ENCODE results near the gene CENPM. TPM values are rescaled to one million over a fixed set of nuclear protein-coding genes. Genes with fewer than 3 reads are reported as not detected.

Gene CENPM
- total RNA-seq, 2 donors from 2014 or later: 34.7 to 115 TPM

- Mint-ChIP-seq H3K36me3 (no peaks in the 10 kb centered on the region), H3K4me3 (no peak overlapping the region), H3K27ac (no peak overlapping the region), H3K9me3 (no peaks in the 10 kb centered on the region), H3K4me1 (ENCODE audit: low read depth in 2 of 2) (peaks cover 5 to 29% of the 10 kb centered on the region in 2 donors), H3K27me3 (peaks cover 17 to 22% of the 10 kb centered on the region in 2 donors)
- ATAC-seq (peak; percentile 28 to 48), DNase-seq (ENCODE audit: low spot score) (peak; percentile 60)
Observed at GRCh38 chr22:41910050-41911000, 36.6 kb downstream of the CENPM start.

GRCh38 chr22:41909310-41910049 lies 37.5 kb downstream of the CENPM start:
- ATAC-seq (no peak), DNase-seq (ENCODE audit: low spot score) (peak; percentile 59)
- H3K9me3 Mint-ChIP-seq: no peaks in the 10 kb centered on the region
- H3K27ac Mint-ChIP-seq: no peak overlapping the region
- peak overlapping the region; percentile 27 for H3K4me3 Mint-ChIP-seq
- H3K4me1 Mint-ChIP-seq (ENCODE audit: low read depth in 2 of 2): peaks cover 5 to 29% of the 10 kb centered on the region in 2 donors
- H3K27me3 Mint-ChIP-seq: peaks cover 17 to 22% of the 10 kb centered on the region in 2 donors
- no peaks in the 10 kb centered on the region for H3K36me3 Mint-ChIP-seq

DNA sequence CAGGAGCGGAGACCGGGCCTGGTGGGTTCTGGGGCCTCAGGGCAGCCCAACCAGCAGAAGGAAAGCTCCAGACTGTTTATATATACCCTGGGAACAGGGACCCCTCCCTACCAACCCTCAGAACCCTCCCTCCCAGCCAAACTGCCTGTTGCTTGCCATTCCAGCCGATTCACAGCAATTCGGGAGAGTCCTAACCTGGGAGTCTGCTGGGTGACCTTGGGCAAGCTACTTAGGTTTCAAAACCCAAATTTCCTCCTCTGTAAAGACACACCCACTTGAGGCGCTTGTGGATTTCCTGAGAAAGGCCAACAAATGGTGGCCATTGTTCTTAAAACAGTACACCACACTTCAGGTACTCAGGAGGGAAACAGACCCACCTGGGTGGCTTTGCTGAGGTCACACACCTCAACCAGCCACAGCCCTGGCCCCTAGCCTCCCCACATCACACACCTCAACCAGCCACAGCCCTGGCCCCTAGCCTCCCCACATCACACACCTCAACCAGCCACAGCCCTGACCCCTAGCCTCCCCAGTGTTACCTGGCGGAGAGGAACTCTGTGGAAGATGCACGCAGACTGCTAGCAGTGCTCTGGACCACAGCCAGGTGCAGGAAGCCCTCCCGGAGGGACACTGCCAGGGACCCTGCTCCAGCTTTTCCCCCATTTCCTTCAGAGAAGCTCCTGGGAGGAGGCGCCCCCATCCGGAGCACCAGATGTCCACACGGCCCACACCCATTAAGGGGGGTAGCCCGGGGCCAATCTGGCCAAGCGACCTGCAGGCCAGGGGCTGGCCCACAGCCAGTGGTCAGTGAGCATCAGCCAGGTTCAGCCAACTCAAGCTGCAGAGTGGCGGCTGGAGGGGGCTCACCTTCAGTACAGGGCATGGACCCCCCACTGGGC lies 38.3 kb downstream of the CENPM start:
- no peaks in the 10 kb centered on the region for H3K9me3 Mint-ChIP-seq
- H3K27me3 Mint-ChIP-seq: peaks cover 17 to 22% of the 10 kb centered on the region in 2 donors
- no peak overlapping the region for H3K27ac Mint-ChIP-seq
- ATAC-seq: peak in 1 of 2 donors; percentile 43
- no peaks in the 10 kb centered on the region for H3K36me3 Mint-ChIP-seq
- peak overlapping the region; percentile 22 for H3K4me3 Mint-ChIP-seq
- peaks cover 5 to 29% of the 10 kb centered on the region in 2 donors for H3K4me1 Mint-ChIP-seq (ENCODE audit: low read depth in 2 of 2)
- peak; percentile 55 for DNase-seq (ENCODE audit: low spot score)

- DNase-seq (ENCODE audit: low spot score): peak; percentile 54
- Mint-ChIP-seq H3K27ac (no peak overlapping the region), H3K27me3 (peaks cover 10 to 15% of the 10 kb centered on the region in 2 donors), H3K9me3 (no peaks in the 10 kb centered on the region), H3K4me3 (no peak overlapping the region), H3K36me3 (no peaks in the 10 kb centered on the region), H3K4me1 (ENCODE audit: low read depth in 2 of 2) (peaks cover 5 to 28% of the 10 kb centered on the region in 2 donors)
- ATAC-seq: peak; percentile 17 to 39
Observed at GRCh38 chr22:41907436-41908401, 39.2 kb downstream of the CENPM start.

DNA sequence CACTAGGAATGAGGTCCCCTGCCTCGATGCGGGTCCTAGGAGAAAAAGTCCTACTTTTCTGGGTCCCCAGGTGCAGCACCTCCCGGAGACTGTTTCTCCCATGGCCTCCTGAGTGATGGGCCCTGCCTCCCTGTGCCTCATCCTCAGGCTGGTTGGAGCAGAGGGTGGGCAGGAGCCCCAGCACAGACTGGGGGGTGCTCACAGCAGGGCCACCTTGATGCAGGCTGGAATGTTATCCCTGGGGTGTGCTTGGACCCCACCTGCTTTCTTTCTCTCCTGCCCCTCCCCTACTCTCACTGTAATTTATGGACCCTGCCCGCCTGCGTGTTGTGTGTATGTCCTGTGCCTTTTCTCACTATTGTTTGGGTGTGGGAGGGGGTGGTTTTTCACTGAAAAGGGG lies 40.1 kb downstream of the CENPM start:
- H3K36me3 Mint-ChIP-seq: no peaks in the 10 kb centered on the region
- H3K27me3 Mint-ChIP-seq: peaks cover 5 to 7% of the 10 kb centered on the region in 2 donors
- no peak overlapping the region for H3K27ac Mint-ChIP-seq
- no peak overlapping the region for H3K4me3 Mint-ChIP-seq
- ATAC-seq (no peak), DNase-seq (ENCODE audit: low spot score) (no peak)
- peaks cover 5 to 23% of the 10 kb centered on the region in 2 donors for H3K4me1 Mint-ChIP-seq (ENCODE audit: low read depth in 2 of 2)
- H3K9me3 Mint-ChIP-seq: no peaks in the 10 kb centered on the region

- Mint-ChIP-seq H3K4me3 (no peak overlapping the region), H3K27ac (no peak overlapping the region), H3K4me1 (ENCODE audit: low read depth in 2 of 2) (peaks cover 5 to 18% of the 10 kb centered on the region in 2 donors), H3K27me3 (no peaks in the 10 kb centered on the region), H3K9me3 (no peaks in the 10 kb centered on the region), H3K36me3 (no peaks in the 10 kb centered on the region)
- DNase-seq (ENCODE audit: low spot score) (peak; percentile 50), ATAC-seq (no peak)
Observed at GRCh38 chr22:41905411-41906202, 41.3 kb downstream of the CENPM start.

DNA sequence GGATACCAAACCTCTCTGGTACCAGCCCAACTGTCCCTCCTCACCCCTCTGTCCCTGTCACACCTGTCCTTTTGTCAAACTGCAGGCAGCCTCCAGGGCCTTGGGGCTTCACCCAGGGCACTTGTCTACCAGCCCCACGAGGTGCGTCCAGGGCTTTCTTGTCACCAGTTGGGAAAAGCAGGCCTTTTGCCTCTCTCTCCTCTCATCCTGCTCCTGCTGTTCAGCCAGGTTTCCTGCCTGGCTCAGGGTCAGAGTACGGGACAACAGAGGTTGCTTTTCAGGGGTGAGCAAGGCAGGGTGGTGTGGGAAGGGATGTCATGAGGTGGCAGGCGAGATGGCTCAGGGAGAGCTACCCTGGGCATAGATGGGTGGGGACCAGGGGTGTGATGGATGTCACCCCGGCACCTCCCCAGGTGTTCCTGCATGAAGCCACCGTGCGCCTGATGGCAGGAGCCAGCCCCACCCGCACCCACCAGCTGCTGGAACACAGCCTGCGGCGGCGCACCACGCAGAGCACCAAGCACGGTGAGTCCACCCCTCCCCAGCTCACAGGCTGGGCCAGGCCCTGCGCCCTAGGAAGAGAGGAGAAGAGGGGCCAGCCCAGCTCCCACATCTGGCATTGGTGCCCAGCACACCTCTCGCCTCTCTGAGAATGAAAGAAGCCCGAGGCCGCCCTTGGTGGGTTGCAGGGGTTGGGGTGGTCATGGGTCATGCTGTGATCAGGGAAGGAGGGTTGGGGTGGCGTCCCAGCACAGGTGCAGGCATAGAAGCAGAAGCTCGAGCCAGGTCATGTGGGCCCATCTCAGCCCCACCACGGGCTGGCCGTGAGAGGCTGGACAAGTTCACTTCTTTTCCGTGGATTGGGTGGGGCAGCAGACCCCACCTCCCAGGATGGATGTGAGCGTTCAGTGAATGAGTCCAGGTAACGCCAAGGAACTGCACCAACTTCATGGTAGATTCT lies 42.2 kb downstream of the CENPM start:
- ATAC-seq (no peak), DNase-seq (ENCODE audit: low spot score) (no peak)
- no peaks in the 10 kb centered on the region for H3K27me3 Mint-ChIP-seq
- H3K4me1 Mint-ChIP-seq (ENCODE audit: low read depth in 2 of 2): peaks cover 5 to 18% of the 10 kb centered on the region in 2 donors
- H3K4me3 Mint-ChIP-seq: no peak overlapping the region
- no peak overlapping the region for H3K27ac Mint-ChIP-seq
- no peaks in the 10 kb centered on the region for H3K36me3 Mint-ChIP-seq
- no peaks in the 10 kb centered on the region for H3K9me3 Mint-ChIP-seq

DNA sequence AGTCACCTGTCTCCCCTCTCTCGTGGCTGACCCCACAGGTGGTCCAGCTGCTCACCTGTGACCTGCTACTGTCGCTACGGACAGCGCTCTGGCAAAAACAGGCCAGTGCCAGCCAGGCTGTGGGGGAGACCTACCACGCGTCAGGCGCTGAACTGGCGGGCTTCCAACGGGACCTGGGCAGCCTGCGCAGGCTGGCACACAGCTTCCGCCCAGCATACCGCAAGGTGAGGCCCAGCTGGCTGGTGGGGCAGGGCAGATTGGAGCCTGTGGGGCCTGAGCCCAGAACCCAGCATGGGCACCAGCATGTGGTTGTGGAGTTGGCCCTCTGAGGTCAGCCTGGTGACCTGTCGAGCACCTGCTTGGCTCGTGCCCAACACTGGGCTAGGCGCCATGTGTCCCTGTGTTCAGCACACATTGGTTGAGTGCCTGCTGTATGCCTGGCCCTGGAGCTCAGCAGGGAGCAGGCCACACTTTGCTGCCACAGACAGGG lies 44.0 kb downstream of the CENPM start:
- H3K27ac Mint-ChIP-seq: no peak overlapping the region
- no peak for ATAC-seq
- DNase-seq (ENCODE audit: low spot score): no peak

GRCh38 chr22:41902016-41902415 lies 44.9 kb downstream of the CENPM start:
- Mint-ChIP-seq H3K36me3 (no peaks in the 10 kb centered on the region), H3K27ac (no peak overlapping the region), H3K4me3 (no peak overlapping the region), H3K4me1 (ENCODE audit: low read depth in 2 of 2) (peaks cover 0 to 1% of the 10 kb centered on the region in 2 donors), H3K27me3 (no peaks in the 10 kb centered on the region), H3K9me3 (no peaks in the 10 kb centered on the region)
- ATAC-seq (no peak), DNase-seq (ENCODE audit: low spot score) (peak; percentile 58)

More for the DNA sequence above, 44.0 kb downstream of the CENPM start:
- no peak overlapping the region for H3K4me3 Mint-ChIP-seq
- H3K9me3 Mint-ChIP-seq: no peaks in the 10 kb centered on the region
- H3K4me1 Mint-ChIP-seq (ENCODE audit: low read depth in 2 of 2): peaks cover 0 to 8% of the 10 kb centered on the region in 2 donors
- H3K27me3 Mint-ChIP-seq: no peaks in the 10 kb centered on the region
- H3K36me3 Mint-ChIP-seq: no peaks in the 10 kb centered on the region

DNA sequence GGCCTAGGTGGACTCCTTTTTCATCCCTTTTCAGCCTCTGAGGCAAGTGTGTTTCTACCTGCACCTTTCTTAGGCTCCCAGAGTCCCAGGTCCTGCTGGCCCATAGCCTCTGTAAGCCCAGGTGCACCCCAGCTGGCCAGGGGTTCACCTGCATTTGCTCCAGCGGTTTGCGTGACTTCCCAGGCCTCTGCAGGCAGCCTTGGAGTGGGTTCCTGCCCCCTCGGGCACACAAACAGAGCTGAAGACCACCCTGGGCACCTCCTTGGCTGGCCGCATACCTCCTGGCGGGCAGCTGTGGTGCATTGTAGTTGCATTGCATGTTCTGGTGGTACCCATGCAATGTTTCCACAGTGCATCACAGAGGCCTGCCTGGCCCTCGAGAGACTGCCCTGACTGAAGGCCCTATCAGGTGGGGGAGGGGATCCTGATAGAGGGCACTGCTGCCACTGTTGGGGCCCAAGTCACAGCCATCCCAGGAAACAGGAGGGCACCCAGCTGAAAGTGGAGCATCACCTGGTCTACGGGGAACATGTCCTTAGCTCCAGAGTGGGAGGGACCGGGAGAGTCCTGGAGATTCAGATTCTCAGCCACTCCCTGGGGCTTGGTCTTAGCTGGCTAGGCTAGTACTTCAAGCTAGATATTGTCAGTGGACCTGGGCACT lies 46.2 kb downstream of the CENPM start:
- Mint-ChIP-seq H3K27ac (no peak overlapping the region), H3K4me3 (no peak overlapping the region), H3K4me1 (ENCODE audit: low read depth in 2 of 2) (peaks cover 0 to 3% of the 10 kb centered on the region in 2 donors), H3K27me3 (no peaks in the 10 kb centered on the region), H3K9me3 (no peaks in the 10 kb centered on the region), H3K36me3 (no peaks in the 10 kb centered on the region)
- ATAC-seq (no peak), DNase-seq (ENCODE audit: low spot score) (no peak)
